Panc1 (cell line): Measurements from ENCODE around the gene DYRK1A. TPM values are rescaled to one million over a fixed set of nuclear protein-coding genes. Genes with fewer than 3 reads are reported as not detected.

Source experiments
- ATAC-seq: fragments of 200-7000 bp; cut with Tn5 transposase; 2 replicates; pipeline ENCODE4 v1.9.1; 2020; ENCODE audit warnings: mild to moderate bottlenecking, moderate library complexity
- BruUV-seq: library from RNA; stranded (reverse); fragments of 400-500 nt; replicated peaks from 2 replicates; lab custom pipeline; 2021; lab: Mats Ljungman, UMichigan
- CTCF ChIA-PET: fragments of 300-600 bp; sonication (Branson Sonifier 250); formaldehyde crosslinking; loops from one replicate; lab custom pipeline; 2022; ENCODE audit warnings: antibody characterized with exemption; lab: Charles Lee
- POLR2A ChIA-PET: fragments of 300-600 bp; sonication (Branson Sonifier 250); formaldehyde crosslinking; loops from one replicate; lab custom pipeline; 2022; ENCODE audit warnings: antibody characterized with exemption; lab: Charles Lee
- DNase-seq: peaks from one replicate; pipeline ENCODE4 v3.0.0-alpha.2; 2010; ENCODE audit warnings: low read depth, low spot score
- H3K27ac ChIP-seq: 2 replicates; pipeline ENCODE4 v1.5.1; 2011; ENCODE audit warnings: mild to moderate bottlenecking, low read length, inconsistent platforms
- H3K27me3 ChIP-seq: fragments of 200-500 bp; sonication (Bioruptor generic); 2 replicates; pipeline ENCODE4 v1.6.0; 2014; ENCODE audit warnings: low read length, inconsistent platforms; ENCODE audit not compliant: control insufficient read depth, insufficient read depth
- H3K36me3 ChIP-seq: fragments of 200-500 bp; sonication (Bioruptor generic); 2 replicates; pipeline ENCODE4 v1.5.1; 2014; ENCODE audit warnings: inconsistent platforms, mild to moderate bottlenecking, low read length, moderate library complexity; ENCODE audit not compliant: control insufficient read depth, insufficient read depth
- H3K4me1 ChIP-seq: 2 replicates; pipeline ENCODE4 v1.5.1; 2011; ENCODE audit warnings: inconsistent platforms, mild to moderate bottlenecking, low read length, moderate library complexity; ENCODE audit not compliant: control insufficient read depth, insufficient read depth
- H3K4me3 ChIP-seq, 2 experiments: 2 replicates each; pipeline ENCODE4 v1.5.1; 2011 to 2012; ENCODE audit warnings: low read depth in 2 of 2, low read length in 2 of 2, mild to moderate bottlenecking in 2 of 2, inconsistent platforms in 1 of 2, moderate library complexity in 1 of 2
- H3K9me3 ChIP-seq: fragments of 200-500 bp; sonication (Bioruptor generic); 2 replicates; pipeline ENCODE4 v1.5.1; 2014; ENCODE audit warnings: low read depth, mild to moderate bottlenecking, inconsistent platforms, low read length, moderate library complexity; ENCODE audit not compliant: control insufficient read depth, insufficient read depth
- CTCF ChIP-seq: fragments of 450-650 bp; IDR thresholded peaks from 2 replicates; pipeline ENCODE4 v1.5.1; 2017; ENCODE audit warnings: mild to moderate bottlenecking
- POLR2AphosphoS5 ChIP-seq: IDR thresholded peaks from 2 replicates; pipeline ENCODE4 v1.6.1; 2012; ENCODE audit warnings: mild to moderate bottlenecking, low read depth, low read length, moderate library complexity
- REST ChIP-seq, 2 experiments: IDR thresholded peaks; 2 replicates each; pipeline ENCODE4 v1.6.1; 2011 to 2012; ENCODE audit warnings: low read depth in 2 of 2, control low read depth in 1 of 2, low read length in 1 of 2, mild to moderate bottlenecking in 1 of 2, moderate library complexity in 1 of 2; ENCODE audit not compliant: insufficient read depth in 1 of 2
- SIN3A ChIP-seq: IDR thresholded peaks from 2 replicates; pipeline ENCODE4 v1.6.1; 2012; ENCODE audit warnings: low read depth, mild to moderate bottlenecking, low read length, moderate library complexity, borderline replicate concordance; ENCODE audit not compliant: insufficient read depth
- TCF7L2 ChIP-seq: IDR thresholded peaks from 2 replicates; pipeline ENCODE4 v1.6.1; 2011; ENCODE audit warnings: mild to moderate bottlenecking, low read depth, low read length, inconsistent platforms
- in situ Hi-C: cut with HindIII; loops from 2 replicates; pipeline ENCODE4 v1.10.0; 2016; ENCODE audit warnings: low sequenced_read_pairs, low pct_unique_long_range_greater_than_20kb
- intact Hi-C: fragments of 100-400 bp; cut with micrococcal nuclease; formaldehyde crosslinking; loops from one replicate; pipeline ENCODE4 v1.10.0; 2022; ENCODE audit not compliant: unreplicated experiment
- total RNA-seq: library from RNA; stranded (reverse); gene quantifications from one replicate; pipeline ENCODE4 v1.2.1, GENCODE V29; 2021; ENCODE audit not compliant: unreplicated experiment

The DYRK1A gene
- total RNA-seq, 1 experiment from 2014 or later, result 36.1 TPM

GRCh38 chr21:37381883-37382585 is 15.5 kb downstream of the DYRK1A start:
- ChIA-PET CTCF (no interaction called here), POLR2A (no interaction called here)
- TF ChIP-seq TCF7L2 (no peak), CTCF (no peak), POLR2AphosphoS5 (no peak), REST (IDR thresholded peaks at IDR 0.05; ENCODE audit: insufficient read depth in 1 of 2, low read depth in 2 of 2, low read length in 1 of 2) (no peak), SIN3A (no peak)
- DNase-seq, result no peak
- Histone ChIP-seq H3K9me3 (no peaks in the 10 kb centered on the region), H3K27ac (no peak overlapping the region), H3K4me3 (no peak overlapping the region), H3K36me3 (no peaks in the 10 kb centered on the region), H3K4me1 (peaks cover 30% of the 10 kb centered on the region), H3K27me3 (no peaks in the 10 kb centered on the region)
- BruUV-seq, result no TSS peak
- intact Hi-C loops, result no loop called here
- no peak for ATAC-seq
- in situ Hi-C loops, result no loop called here

GRCh38 chr21:37383086-37383485 is 16.5 kb downstream of the DYRK1A start:
- ATAC-seq, result no peak
- intact Hi-C loops (no loop called here), in situ Hi-C loops (no loop called here)
- H3K27ac ChIP-seq, result no peak overlapping the region
- H3K9me3 ChIP-seq, result no peaks in the 10 kb centered on the region
- peaks cover 30% of the 10 kb centered on the region for H3K4me1 ChIP-seq
- H3K36me3 ChIP-seq, result no peaks in the 10 kb centered on the region
- no peaks in the 10 kb centered on the region for H3K27me3 ChIP-seq
- ChIA-PET POLR2A (no interaction called here), CTCF (no interaction called here)
- H3K4me3 ChIP-seq, result no peak overlapping the region
- no TSS peak for BruUV-seq
- no peak for DNase-seq
- TF ChIP-seq CTCF, result no peak
- no peak for TF ChIP-seq POLR2AphosphoS5
- no peak for TF ChIP-seq SIN3A
- TF ChIP-seq TCF7L2, result no peak
- TF ChIP-seq REST (IDR thresholded peaks at IDR 0.05; ENCODE audit: insufficient read depth in 1 of 2, low read depth in 2 of 2, low read length in 1 of 2), result no peak
